Neural cell (in vitro differentiated cells): ENCODE measurements around the gene RCE1. TPM values are rescaled to one million over a fixed set of nuclear protein-coding genes. Genes with fewer than 3 reads are reported as not detected.

Source experiments
- H2AFZ ChIP-seq: fragments of 200-600, 300-800 bp; sonication (generic), shearing (Covaris generic); 2 replicates; pipeline ENCODE4 v1.6.0; 2014; ENCODE audit warnings: low read depth, mild to moderate bottlenecking, antibody characterized with exemption, low read length, moderate library complexity
- H3F3A ChIP-seq: fragments of 200-600 bp; shearing (Covaris generic); 2 replicates; pipeline ENCODE4 v1.6.1; 2016; ENCODE audit warnings: mild to moderate bottlenecking, moderate library complexity, mixed read lengths, antibody characterized with exemption, low read length; ENCODE audit not compliant: insufficient read depth, poor library complexity, severe bottlenecking
- H3K27ac ChIP-seq: fragments of 200-600, 300-800 bp; sonication (generic), shearing (Covaris generic); 2 replicates; pipeline ENCODE4 v1.5.1; 2014; ENCODE audit warnings: mild to moderate bottlenecking, low read length, moderate library complexity
- H3K27me3 ChIP-seq: fragments of 300-800, 200-600 bp; sonication (generic), shearing (Covaris generic); 2 replicates; pipeline ENCODE4 v1.6.0; 2014; ENCODE audit warnings: mild to moderate bottlenecking, low read depth, low read length, moderate library complexity; ENCODE audit not compliant: insufficient read depth
- H3K36me3 ChIP-seq: fragments of 300-800, 200-600 bp; sonication (generic), shearing (Covaris generic); 2 replicates; pipeline ENCODE4 v1.5.1; 2014; ENCODE audit warnings: mild to moderate bottlenecking, antibody characterized with exemption, low read length, moderate library complexity; ENCODE audit not compliant: insufficient read depth
- H3K4me2 ChIP-seq: fragments of 300-800, 200-600 bp; sonication (generic), shearing (Covaris generic); 2 replicates; pipeline ENCODE4 v1.6.0; 2014; ENCODE audit warnings: mild to moderate bottlenecking, low read length
- H3K4me3 ChIP-seq: fragments of 300-800, 200-600 bp; sonication (generic), shearing (Covaris generic); 2 replicates; pipeline ENCODE4 v1.5.1; 2014; ENCODE audit warnings: mild to moderate bottlenecking, low read length, moderate library complexity
- H3K79me2 ChIP-seq: fragments of 200-600 bp; shearing (Covaris generic); replicated peaks from 2 replicates; pipeline ENCODE4 v1.6.0; 2014; ENCODE audit warnings: mild to moderate bottlenecking, low read length, moderate library complexity; ENCODE audit not compliant: insufficient read depth
- H3K9ac ChIP-seq: fragments of 300-800, 200-600 bp; sonication (generic), shearing (Covaris generic); 2 replicates; pipeline ENCODE4 v1.6.1; 2016; ENCODE audit warnings: mild to moderate bottlenecking, low read length, mixed read lengths
- H3K9me2 ChIP-seq: fragments of 200-600 bp; shearing (Covaris generic); 2 replicates; pipeline ENCODE4 v1.6.1; 2016; ENCODE audit warnings: mild to moderate bottlenecking, low read length, mixed read lengths; ENCODE audit not compliant: insufficient read depth
- H3K9me3 ChIP-seq: fragments of 200-600, 300-800 bp; sonication (generic), shearing (Covaris generic); 2 replicates; pipeline ENCODE4 v1.6.1; 2016; ENCODE audit warnings: mild to moderate bottlenecking, mixed run types, low read length, moderate library complexity, mixed read lengths
- H4K20me1 ChIP-seq: fragments of 200-600 bp; shearing (Covaris generic); 2 replicates; pipeline ENCODE4 v1.6.1; 2016; ENCODE audit warnings: mild to moderate bottlenecking, mixed run types; ENCODE audit not compliant: insufficient read depth
- CTCF ChIP-seq: fragments of 450-650 bp; IDR thresholded peaks from 2 replicates; pipeline ENCODE4 v1.5.1; 2014; ENCODE audit warnings: antibody characterized with exemption, mild to moderate bottlenecking, moderate library complexity; ENCODE audit not compliant: poor library complexity, severe bottlenecking
- EP300 ChIP-seq: fragments of 450-650 bp; conservative IDR thresholded peaks from 2 replicates; pipeline ENCODE4 v1.6.1; 2014; ENCODE audit warnings: antibody characterized with exemption, mild to moderate bottlenecking, moderate library complexity; ENCODE audit not compliant: poor library complexity, severe bottlenecking
- EZH2 ChIP-seq: fragments of 200-600, 300-800 bp; shearing (Covaris generic), sonication (generic); IDR thresholded peaks from 2 replicates; pipeline ENCODE4 v1.6.1; 2014; ENCODE audit warnings: antibody characterized with exemption, low read length, borderline replicate concordance, mild to moderate bottlenecking; ENCODE audit not compliant: insufficient read depth, poor library complexity, severe bottlenecking
- MXI1 ChIP-seq: fragments of 450-650 bp; conservative IDR thresholded peaks from 2 replicates; pipeline ENCODE4 v1.6.1; 2014; ENCODE audit warnings: antibody characterized with exemption, mild to moderate bottlenecking; ENCODE audit not compliant: poor library complexity, severe bottlenecking
- POLR2AphosphoS5 ChIP-seq: IDR thresholded peaks from 2 replicates; pipeline ENCODE4 v1.6.1; 2012
- RAD21 ChIP-seq: fragments of 450-650 bp; conservative IDR thresholded peaks from 2 replicates; pipeline ENCODE4 v1.6.1; 2014; ENCODE audit warnings: antibody characterized with exemption, mild to moderate bottlenecking, moderate library complexity
- REST ChIP-seq: IDR thresholded peaks from 2 replicates; pipeline ENCODE4 v1.6.1; 2012; ENCODE audit warnings: borderline replicate concordance
- SMC3 ChIP-seq: fragments of 450-650 bp; conservative IDR thresholded peaks from 2 replicates; pipeline ENCODE4 v1.6.1; 2014; ENCODE audit warnings: antibody characterized with exemption, mild to moderate bottlenecking, moderate library complexity; ENCODE audit not compliant: poor library complexity
- TAF1 ChIP-seq: IDR thresholded peaks from 2 replicates; pipeline ENCODE4 v1.6.1; 2012; ENCODE audit warnings: low read depth
- polyA plus RNA-seq: library from polyadenylated mRNA; depleted of rRNA; stranded (reverse); fragments of >200 nt; gene quantifications from 2 replicates; pipeline ENCODE4 v1.2.3, GENCODE V29; 2014

Gene RCE1
- polyA plus RNA-seq, 1 donor from 2014 or later = 50.5 TPM

- Histone ChIP-seq H3K4me3 (no peak overlapping the region), H3K36me3 (no peaks in the 10 kb centered on the region), H4K20me1 (no peaks in the 10 kb centered on the region), H3K9me3 (no peaks in the 10 kb centered on the region), H3K27ac (no peak overlapping the region), H3K9me2 (no peaks in the 10 kb centered on the region), H3F3A (no peaks in the 10 kb centered on the region), H3K9ac (no peak overlapping the region), H3K27me3 (no peaks in the 10 kb centered on the region), H3K4me2 (no peak overlapping the region), H3K79me2 (no peaks in the 10 kb centered on the region), H2AFZ (no peak overlapping the region)
- TF ChIP-seq EZH2 (no peak), CTCF (no peak), REST (no peak), RAD21 (no peak), SMC3 (no peak), TAF1 (no peak), EP300 (no peak), MXI1 (no peak), POLR2AphosphoS5 (no peak)
Observed at GRCh38 chr11:66869567-66869870, 26.3 kb downstream of the RCE1 start.

DNA sequence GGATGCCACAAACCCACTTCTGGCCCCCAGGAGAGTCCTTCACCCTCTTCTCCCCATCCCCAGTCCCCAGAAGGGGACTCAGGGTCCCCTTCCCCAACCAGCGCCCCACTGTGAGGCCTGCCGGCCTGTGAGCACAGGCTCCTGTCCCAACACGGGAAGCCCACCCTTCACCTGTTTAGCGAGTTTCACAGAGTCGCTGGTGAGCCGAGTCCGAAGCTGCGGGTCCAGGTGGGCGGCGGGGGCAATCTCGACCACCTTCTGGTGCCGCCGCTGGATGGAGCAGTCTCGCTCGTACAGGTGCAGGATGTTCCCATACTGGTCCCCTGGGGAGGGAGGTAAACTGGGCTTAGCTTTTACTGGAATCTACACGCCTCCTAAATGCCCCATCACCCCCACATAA lies 26.9 kb downstream of the RCE1 start:
- H3K9me2 ChIP-seq = no peaks in the 10 kb centered on the region
- H3K27ac ChIP-seq = no peak overlapping the region
- no peak overlapping the region for H3K9ac ChIP-seq
- H3K4me3 ChIP-seq = no peak overlapping the region
- no peaks in the 10 kb centered on the region for H4K20me1 ChIP-seq
- no peaks in the 10 kb centered on the region for H3K79me2 ChIP-seq
- no peaks in the 10 kb centered on the region for H3K27me3 ChIP-seq
- no peaks in the 10 kb centered on the region for H3K9me3 ChIP-seq
- no peaks in the 10 kb centered on the region for H3K36me3 ChIP-seq
- H3F3A ChIP-seq = no peaks in the 10 kb centered on the region
- H2AFZ ChIP-seq = no peak overlapping the region
- TF ChIP-seq EZH2 = no peak
- no peak for TF ChIP-seq CTCF
- no peak for TF ChIP-seq POLR2AphosphoS5
- TF ChIP-seq MXI1 = no peak
- no peak for TF ChIP-seq EP300
- no peak for TF ChIP-seq RAD21
- TF ChIP-seq TAF1 = no peak
- TF ChIP-seq REST = no peak
- no peak for TF ChIP-seq SMC3
- no peak overlapping the region for H3K4me2 ChIP-seq
